PFSK-1 (cell line): ENCODE data around the gene CAPN10.

ENCODE experiments used
- POLR2AphosphoS5 ChIP-seq: IDR thresholded peaks from 2 replicates; pipeline ENCODE4 v1.6.1; 2012; ENCODE audit warnings: low read depth, mild to moderate bottlenecking, control low read depth, low read length, moderate library complexity
- REST ChIP-seq, 2 experiments: IDR thresholded peaks; 2 replicates each; pipeline versions ENCODE4 v1.6.1 to v1.8.0; 2011 to 2012; ENCODE audit warnings: low read depth in 2 of 2, low read length in 2 of 2, control low read depth in 1 of 2, inconsistent platforms in 1 of 2, mild to moderate bottlenecking in 1 of 2, moderate library complexity in 1 of 2; ENCODE audit not compliant: insufficient read depth in 1 of 2
- TAF1 ChIP-seq: IDR thresholded peaks from 2 replicates; pipeline ENCODE4 v1.6.1; 2012; ENCODE audit warnings: low read length, control low read depth, borderline replicate concordance; ENCODE audit not compliant: insufficient read depth

GRCh38 chr2:240577281-240578109 is 9.0 kb upstream of the CAPN10 start:
- no peak for TF ChIP-seq REST (IDR thresholded peaks at IDR 0.05; ENCODE audit: insufficient read depth in 1 of 2, low read depth in 2 of 2, low read length in 2 of 2)
- TF ChIP-seq POLR2AphosphoS5: no peak
- TF ChIP-seq TAF1: no peak
